ENCODE results near the gene SIRPD.

The SIRPD gene

DNA sequence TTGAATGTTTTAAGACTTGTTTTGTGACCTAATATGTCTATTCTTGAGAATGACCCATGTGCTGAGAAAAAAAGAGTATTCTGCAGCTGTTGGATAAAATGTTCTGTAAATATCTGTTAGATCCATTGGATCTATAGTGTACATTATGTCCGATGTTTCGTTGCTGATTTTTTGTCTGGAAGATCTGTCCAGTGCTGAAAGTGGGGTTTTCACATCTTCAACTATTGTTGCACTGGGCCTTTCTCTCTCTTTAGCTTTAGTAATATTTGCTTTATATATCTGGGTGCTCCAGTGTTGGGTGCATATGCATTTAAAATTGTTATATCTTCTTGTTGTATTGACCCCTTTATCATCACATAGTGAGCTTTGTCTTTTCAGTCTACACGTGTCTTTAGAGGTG is 60.6 kb downstream of the SIRPD start:
- no peaks in the 10 kb centered on the region for H3K36me3 ChIP-seq
- no peak overlapping the region for H3K4me3 ChIP-seq (ENCODE audit: low read depth, low read length)
- H3K27me3 ChIP-seq: no peaks in the 10 kb centered on the region
- no peaks in the 10 kb centered on the region for H3K9me3 ChIP-seq
- no peaks in the 10 kb centered on the region for H3K4me1 ChIP-seq
- TF ChIP-seq, protein P1, sequence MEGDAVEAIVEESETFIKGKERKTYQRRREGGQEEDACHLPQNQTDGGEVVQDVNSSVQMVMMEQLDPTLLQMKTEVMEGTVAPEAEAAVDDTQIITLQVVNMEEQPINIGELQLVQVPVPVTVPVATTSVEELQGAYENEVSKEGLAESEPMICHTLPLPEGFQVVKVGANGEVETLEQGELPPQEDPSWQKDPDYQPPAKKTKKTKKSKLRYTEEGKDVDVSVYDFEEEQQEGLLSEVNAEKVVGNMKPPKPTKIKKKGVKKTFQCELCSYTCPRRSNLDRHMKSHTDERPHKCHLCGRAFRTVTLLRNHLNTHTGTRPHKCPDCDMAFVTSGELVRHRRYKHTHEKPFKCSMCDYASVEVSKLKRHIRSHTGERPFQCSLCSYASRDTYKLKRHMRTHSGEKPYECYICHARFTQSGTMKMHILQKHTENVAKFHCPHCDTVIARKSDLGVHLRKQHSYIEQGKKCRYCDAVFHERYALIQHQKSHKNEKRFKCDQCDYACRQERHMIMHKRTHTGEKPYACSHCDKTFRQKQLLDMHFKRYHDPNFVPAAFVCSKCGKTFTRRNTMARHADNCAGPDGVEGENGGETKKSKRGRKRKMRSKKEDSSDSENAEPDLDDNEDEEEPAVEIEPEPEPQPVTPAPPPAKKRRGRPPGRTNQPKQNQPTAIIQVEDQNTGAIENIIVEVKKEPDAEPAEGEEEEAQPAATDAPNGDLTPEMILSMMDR (IDR thresholded peaks at IDR 0.05; ENCODE audit: low read depth, low read length): no peak
- no peak for DNase-seq

DNA sequence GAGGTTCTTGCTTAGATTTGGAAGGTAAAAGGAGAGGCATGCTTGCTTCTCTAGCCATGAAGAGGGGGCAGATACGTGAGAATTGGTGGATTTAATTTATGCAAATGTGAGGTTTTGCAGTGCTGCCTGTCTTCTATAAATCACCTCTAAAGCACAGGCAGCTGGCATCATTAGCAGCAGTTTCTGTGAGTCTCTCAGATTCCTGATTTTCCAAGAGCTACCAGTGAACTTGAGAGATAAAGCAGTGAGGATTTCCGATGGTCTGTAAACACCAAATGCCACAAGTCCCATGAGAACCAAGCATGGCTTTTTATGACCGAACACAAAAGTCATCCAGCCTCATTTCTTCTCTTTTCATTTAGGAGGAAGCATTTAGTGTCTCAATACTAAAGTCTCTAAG is 63.1 kb downstream of the SIRPD start:
- no peaks in the 10 kb centered on the region for H3K4me1 ChIP-seq
- no peaks in the 10 kb centered on the region for H3K36me3 ChIP-seq
- H3K27me3 ChIP-seq: peaks cover 3% of the 10 kb centered on the region; the same call in 1 of the 2 replicates
- TF ChIP-seq, protein P1 (IDR thresholded peaks at IDR 0.05; ENCODE audit: low read depth, low read length): no peak
- no peak overlapping the region for H3K4me3 ChIP-seq (ENCODE audit: low read depth, low read length)
- DNase-seq: no peak
- no peaks in the 10 kb centered on the region for H3K9me3 ChIP-seq

DNA sequence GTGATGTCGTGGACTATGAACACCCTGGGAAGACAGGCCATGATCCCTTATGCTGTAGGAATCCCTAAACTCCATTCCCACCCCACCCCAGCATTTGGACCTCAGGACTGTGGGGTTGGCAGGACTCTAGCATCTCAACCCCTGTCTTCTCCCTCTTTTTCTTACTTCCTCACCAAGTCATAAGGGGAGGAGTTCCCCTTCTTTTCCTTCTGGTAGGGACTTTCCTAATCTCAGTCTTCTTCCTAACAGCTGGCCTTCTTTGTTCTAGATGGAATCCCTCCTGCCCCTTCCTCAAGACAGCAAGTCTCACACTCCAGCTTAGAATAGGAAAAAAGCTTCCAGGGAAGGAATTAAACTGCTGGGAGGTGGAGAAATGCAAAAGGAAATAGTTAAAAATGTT is 64.0 kb downstream of the SIRPD start:
- Histone ChIP-seq H3K27me3 (peaks cover 3% of the 10 kb centered on the region; the same call in 1 of the 2 replicates), H3K9me3 (no peaks in the 10 kb centered on the region), H3K4me1 (no peaks in the 10 kb centered on the region), H3K4me3 (ENCODE audit: low read depth, low read length) (no peak overlapping the region), H3K36me3 (no peaks in the 10 kb centered on the region)
- no peak for DNase-seq
- TF ChIP-seq, protein P1 (IDR thresholded peaks at IDR 0.05; ENCODE audit: low read depth, low read length): no peak

DNA sequence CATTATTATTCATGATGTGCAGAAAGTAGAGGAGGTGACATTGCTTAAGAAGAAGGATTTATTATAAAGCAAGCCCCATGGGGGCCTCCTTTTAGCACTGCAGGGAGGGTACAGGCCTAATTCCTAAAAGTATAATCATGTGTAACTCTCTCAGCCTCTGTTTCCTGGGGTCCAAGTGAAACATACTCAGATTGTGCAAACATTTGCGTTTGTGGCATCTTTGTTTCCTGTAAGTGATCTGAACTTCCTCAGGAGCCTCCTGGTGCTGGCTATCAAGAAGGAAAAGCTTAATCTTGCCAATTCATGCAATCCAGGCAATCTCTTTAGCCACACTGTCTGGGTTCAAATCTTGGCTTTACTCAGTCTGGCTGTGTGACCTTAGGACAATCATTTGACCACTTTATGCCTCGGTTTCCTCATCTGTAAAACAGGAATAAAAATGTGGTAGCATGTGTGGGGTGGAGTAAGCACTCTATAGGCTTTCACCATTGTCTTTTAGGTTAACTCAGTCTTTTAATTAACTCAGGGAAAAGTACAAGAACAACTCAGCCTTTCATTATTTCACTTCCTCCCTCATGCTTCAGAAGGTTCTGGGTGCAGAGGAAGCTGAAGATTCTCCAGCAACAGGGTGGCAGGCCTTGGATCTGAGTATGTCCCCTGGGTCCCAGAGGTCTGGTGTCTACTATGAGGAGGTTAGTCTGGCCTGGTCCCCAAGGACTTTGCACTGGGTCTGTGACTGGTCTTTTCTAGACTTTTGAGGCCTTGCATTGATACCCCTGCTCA is 65.5 kb downstream of the SIRPD start:
- no peak overlapping the region for H3K4me3 ChIP-seq (ENCODE audit: low read depth, low read length)
- peaks cover 3% of the 10 kb centered on the region; the same call in 1 of the 2 replicates for H3K27me3 ChIP-seq
- TF ChIP-seq, protein P1 (IDR thresholded peaks at IDR 0.05; ENCODE audit: low read depth, low read length): no peak
- no peaks in the 10 kb centered on the region for H3K9me3 ChIP-seq
- H3K36me3 ChIP-seq: no peaks in the 10 kb centered on the region
- H3K4me1 ChIP-seq: no peaks in the 10 kb centered on the region
- no peak for DNase-seq

DNA sequence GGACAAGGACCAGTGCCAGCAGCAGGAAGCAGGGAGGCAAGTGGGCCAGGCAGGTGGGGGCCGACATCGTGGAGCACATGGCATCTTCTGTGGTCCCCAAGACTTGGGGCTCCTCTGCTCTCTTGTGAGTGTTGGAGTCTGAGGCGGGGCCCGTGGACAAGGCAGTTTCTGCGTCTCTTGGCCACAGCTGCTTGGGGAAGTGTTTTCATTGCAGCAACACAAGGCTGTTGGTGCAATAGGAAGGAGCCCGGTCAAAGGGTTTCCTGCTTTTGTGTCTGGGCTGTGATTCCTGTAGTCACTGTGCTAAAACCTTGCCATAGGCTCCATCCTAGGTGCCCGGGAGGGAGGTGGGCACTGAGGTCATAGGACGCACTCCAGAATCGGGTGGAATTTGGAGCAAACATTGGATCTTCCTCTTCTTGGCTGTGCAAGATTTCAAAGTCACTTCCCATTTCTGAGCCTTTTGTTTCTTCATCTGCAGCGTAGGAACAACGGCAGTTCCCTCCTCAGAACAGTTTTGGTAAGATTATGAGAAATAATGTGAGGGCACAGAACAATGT is 66.1 kb downstream of the SIRPD start, which contains the start of gene SIRPB2:
Gene SIRPB2 (minus strand): TSS at position 140 of the 560 bp plus-strand sequence. CDS start 61 bp downstream, at position 79.
- Histone ChIP-seq H3K4me1 (no peaks in the 10 kb centered on the region), H3K4me3 (ENCODE audit: low read depth, low read length) (no peak within 1 kb of the TSS), H3K27me3 (peaks cover 6% of the 10 kb centered on the region; the same call in 1 of the 2 replicates), H3K9me3 (no peaks in the 10 kb centered on the region), H3K36me3 (no peaks in the 10 kb centered on the region)
- TF ChIP-seq, protein P1 (IDR thresholded peaks at IDR 0.05; ENCODE audit: low read depth, low read length): no peak
- DNase-seq: no peak

All from BE2C (cell line).